Stimulated activated CD4-positive, alpha-beta T cell treated with anti-CD3 and anti-CD28 coated beads, Interleukin-4, amount 100 ng/mL, for 1 hour (primary cell): ENCODE results near the gene PTH2.
"Not testable (repeated sequence)": the region's sequence is repeated elsewhere in the genome, so short reads cannot be mapped to it uniquely, and the experiment has no call there.

ENCODE experiments used
- DNase-seq: peaks from one replicate; pipeline ENCODE4 v3.0.0-alpha.2; 2020

PTH2 gene

GRCh38 chr19:49447485-49448431 lies 24.5 kb upstream of the PTH2 start:
- peak; percentile 29 for DNase-seq

- DNase-seq = no peak
These were observed 22.8 kb upstream of the PTH2 start for GRCh38 chr19:49445997-49446396.

- not testable (repeated sequence) for DNase-seq
These were observed 21.0 kb upstream of the PTH2 start for GRCh38 chr19:49444100-49444700.

GRCh38 chr19:49443366-49444099 lies 20.3 kb upstream of the PTH2 start:
- peak; percentile 94 for DNase-seq

- DNase-seq = peak; percentile 56
These were observed 19.6 kb upstream of the PTH2 start for GRCh38 chr19:49442771-49443365.

- no peak for DNase-seq
These were observed 19.1 kb upstream of the PTH2 start for GRCh38 chr19:49442354-49442753.

- no peak for DNase-seq
These were observed 18.7 kb upstream of the PTH2 start for GRCh38 chr19:49441960-49442350.

GRCh38 chr19:49441210-49441959 lies 18.1 kb upstream of the PTH2 start, which contains the start of gene SLC17A7:
SLC17A7 (minus strand) TSS chr19:49441527; CDS start chr19:49441379, 148 bp downstream.
- peak; percentile 51 for DNase-seq

GRCh38 chr19:49440439-49441209 lies 17.4 kb upstream of the PTH2 start:
- no peak for DNase-seq

- DNase-seq = no peak
These were observed 16.6 kb upstream of the PTH2 start for GRCh38 chr19:49439836-49440235.

- DNase-seq = no peak
These were observed 15.0 kb upstream of the PTH2 start for GRCh38 chr19:49438261-49438660.

- no peak for DNase-seq
These were observed 14.0 kb upstream of the PTH2 start for GRCh38 chr19:49437231-49437630.

GRCh38 chr19:49436381-49437017 lies 13.3 kb upstream of the PTH2 start:
- peak; percentile 64 for DNase-seq

- no peak for DNase-seq
These were observed 12.4 kb upstream of the PTH2 start for GRCh38 chr19:49435670-49436069.

- no peak for DNase-seq
These were observed 11.8 kb upstream of the PTH2 start for GRCh38 chr19:49434907-49435583.

GRCh38 chr19:49433240-49433901 lies 10.1 kb upstream of the PTH2 start:
- no peak for DNase-seq

GRCh38 chr19:49432141-49433073 lies 9.2 kb upstream of the PTH2 start:
- peak; percentile 30 for DNase-seq

GRCh38 chr19:49431330-49431749 lies 8.1 kb upstream of the PTH2 start:
- peak; percentile 33 for DNase-seq
